ENCODE measurements around the gene MCM9. TPM values are rescaled to one million over a fixed set of nuclear protein-coding genes. Genes with fewer than 3 reads are reported as not detected.
A peak's percentile ranks its signal among the peaks of the same experiment; 100 is the strongest.

MCM9 gene
- polyA plus RNA-seq, 1 donor, result 18.9 TPM

- DNase-seq, result no peak
- no peaks in the 10 kb centered on the region for H3K27me3 ChIP-seq (ENCODE audit: control insufficient read depth, insufficient read depth, low read length)
- WGBS (ENCODE audit: insufficient coverage, low lambda C conversion rate), result 100% methylated on average over 1 of the region's 5 CpGs
- no peaks in the 10 kb centered on the region for H3K9me3 ChIP-seq (ENCODE audit: control insufficient read depth, low read depth, low read length)
- no peak overlapping the region for H3K4me3 ChIP-seq (ENCODE audit: low read length)
- H3K27ac ChIP-seq (ENCODE audit: low read length), result no peak overlapping the region
- H3K36me3 ChIP-seq (ENCODE audit: control insufficient read depth, insufficient read depth, low read length), result peaks cover 57% of the 10 kb centered on the region
- H3K4me1 ChIP-seq (ENCODE audit: control insufficient read depth, insufficient read depth, low read length), result no peaks in the 10 kb centered on the region
Measured at GRCh38 chr6:118912646-118913045, 22.3 kb downstream of the MCM9 start.

DNA sequence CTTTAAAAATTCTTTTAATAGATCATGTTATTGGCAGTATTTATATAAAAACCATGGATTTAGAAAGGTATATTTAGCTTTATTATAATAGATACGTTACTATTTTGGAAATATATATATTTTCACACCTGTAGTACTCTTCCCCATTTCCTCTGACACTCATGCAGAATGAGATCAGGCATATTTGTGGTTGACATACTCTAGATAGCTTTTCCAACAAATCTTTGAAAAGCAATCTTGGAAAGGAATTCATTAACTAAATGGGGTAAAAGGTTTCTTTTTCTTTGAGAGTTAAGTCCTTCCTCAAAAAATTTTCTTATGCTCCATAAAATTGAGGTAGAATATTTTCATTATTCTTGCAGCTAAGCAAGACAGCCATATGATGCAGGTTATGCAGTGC lies 26.5 kb downstream of the MCM9 start:
- no peak overlapping the region for H3K4me3 ChIP-seq (ENCODE audit: low read length)
- H3K9me3 ChIP-seq (ENCODE audit: control insufficient read depth, low read depth, low read length), result no peaks in the 10 kb centered on the region
- H3K36me3 ChIP-seq (ENCODE audit: control insufficient read depth, insufficient read depth, low read length), result peaks cover 54% of the 10 kb centered on the region
- no peaks in the 10 kb centered on the region for H3K27me3 ChIP-seq (ENCODE audit: control insufficient read depth, insufficient read depth, low read length)
- WGBS (ENCODE audit: insufficient coverage, low lambda C conversion rate), result no CpG with 5 or more reads among the region's 1 CpG
- no peak overlapping the region for H3K27ac ChIP-seq (ENCODE audit: low read length)
- DNase-seq, result no peak
- H3K4me1 ChIP-seq (ENCODE audit: control insufficient read depth, insufficient read depth, low read length), result no peaks in the 10 kb centered on the region

- WGBS (ENCODE audit: insufficient coverage, low lambda C conversion rate), result no CpG with 5 or more reads among the region's 4 CpGs
- no peaks in the 10 kb centered on the region for H3K27me3 ChIP-seq (ENCODE audit: control insufficient read depth, insufficient read depth, low read length)
- H3K4me1 ChIP-seq (ENCODE audit: control insufficient read depth, insufficient read depth, low read length), result no peaks in the 10 kb centered on the region
- no peaks in the 10 kb centered on the region for H3K9me3 ChIP-seq (ENCODE audit: control insufficient read depth, low read depth, low read length)
- no peak for DNase-seq
- no peak overlapping the region for H3K4me3 ChIP-seq (ENCODE audit: low read length)
- no peak overlapping the region for H3K27ac ChIP-seq (ENCODE audit: low read length)
- H3K36me3 ChIP-seq (ENCODE audit: control insufficient read depth, insufficient read depth, low read length), result peaks cover 46% of the 10 kb centered on the region
Measured at GRCh38 chr6:118905851-118906250, 29.1 kb downstream of the MCM9 start.

DNA sequence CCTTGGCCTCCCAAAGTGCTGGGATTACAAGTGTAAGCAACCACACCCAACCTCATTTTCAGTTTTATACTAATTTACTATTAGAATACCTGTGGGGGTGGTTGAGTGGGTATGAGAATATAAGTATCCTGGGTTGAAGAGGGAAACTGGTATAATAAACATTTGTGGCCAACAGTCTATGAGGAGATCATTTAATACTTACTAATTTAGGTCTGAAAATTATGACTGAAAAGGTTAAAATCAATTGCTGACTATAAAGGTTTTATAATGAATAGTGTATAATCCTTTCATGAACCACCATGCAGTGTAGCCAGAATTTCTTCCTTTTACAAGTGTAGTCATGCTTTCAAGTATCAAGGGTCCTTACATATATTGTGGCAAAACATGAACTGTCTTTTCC lies 29.9 kb downstream of the MCM9 start:
- no peak for DNase-seq
- Histone ChIP-seq H3K27ac (ENCODE audit: low read length) (no peak overlapping the region), H3K36me3 (ENCODE audit: control insufficient read depth, insufficient read depth, low read length) (peaks cover 41% of the 10 kb centered on the region), H3K4me3 (ENCODE audit: low read length) (no peak overlapping the region), H3K4me1 (ENCODE audit: control insufficient read depth, insufficient read depth, low read length) (no peaks in the 10 kb centered on the region), H3K9me3 (ENCODE audit: control insufficient read depth, low read depth, low read length) (no peaks in the 10 kb centered on the region), H3K27me3 (ENCODE audit: control insufficient read depth, insufficient read depth, low read length) (no peaks in the 10 kb centered on the region)

DNA sequence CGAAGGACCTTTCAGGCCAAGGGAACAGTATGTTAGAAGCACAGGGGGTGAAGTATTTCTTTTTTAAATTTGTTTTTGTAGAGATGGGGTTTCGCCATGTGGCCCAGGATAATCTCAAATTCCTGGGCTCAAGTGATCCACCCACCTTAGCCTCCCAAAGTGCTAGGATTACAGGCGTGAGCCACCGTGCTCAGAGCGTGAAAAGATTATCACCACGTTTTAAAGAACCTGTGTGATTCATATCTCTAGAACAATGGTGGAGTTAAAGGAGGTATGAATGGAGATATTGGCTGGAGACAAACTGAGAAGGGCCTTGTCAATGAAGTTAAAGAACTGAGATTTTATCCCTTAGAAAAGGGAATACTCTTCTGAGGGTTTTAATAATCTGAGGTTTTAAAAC lies 31.3 kb downstream of the MCM9 start:
- no peaks in the 10 kb centered on the region for H3K27me3 ChIP-seq (ENCODE audit: control insufficient read depth, insufficient read depth, low read length)
- H3K27ac ChIP-seq (ENCODE audit: low read length), result no peak overlapping the region
- H3K36me3 ChIP-seq (ENCODE audit: control insufficient read depth, insufficient read depth, low read length), result peaks cover 44% of the 10 kb centered on the region
- no peak overlapping the region for H3K4me3 ChIP-seq (ENCODE audit: low read length)
- 85% methylated on average over 3 of the region's 6 CpGs for WGBS (ENCODE audit: insufficient coverage, low lambda C conversion rate)
- DNase-seq, result no peak
- H3K9me3 ChIP-seq (ENCODE audit: control insufficient read depth, low read depth, low read length), result no peaks in the 10 kb centered on the region
- no peaks in the 10 kb centered on the region for H3K4me1 ChIP-seq (ENCODE audit: control insufficient read depth, insufficient read depth, low read length)

DNA sequence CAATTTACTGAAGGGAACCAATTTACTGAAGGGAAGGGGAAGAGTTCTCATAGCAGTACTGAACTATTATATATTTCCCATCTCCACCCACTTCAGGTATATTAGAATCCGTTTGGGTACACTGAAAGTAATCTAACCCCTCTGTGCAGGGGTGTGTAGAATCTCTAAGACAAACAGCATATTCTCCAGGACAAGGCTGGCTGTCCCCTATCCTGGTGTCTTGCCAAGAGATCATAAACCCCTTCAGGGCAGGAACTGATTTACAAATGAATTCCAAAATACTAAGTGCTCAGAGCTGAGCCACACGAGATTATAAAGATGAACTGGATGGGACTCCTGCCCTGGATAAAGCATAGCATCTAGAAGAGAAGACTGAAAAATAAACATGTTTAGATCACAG lies 31.8 kb downstream of the MCM9 start:
- Histone ChIP-seq H3K36me3 (ENCODE audit: control insufficient read depth, insufficient read depth, low read length) (peaks cover 44% of the 10 kb centered on the region), H3K9me3 (ENCODE audit: control insufficient read depth, low read depth, low read length) (no peaks in the 10 kb centered on the region), H3K4me1 (ENCODE audit: control insufficient read depth, insufficient read depth, low read length) (no peaks in the 10 kb centered on the region), H3K4me3 (ENCODE audit: low read length) (no peak overlapping the region), H3K27ac (ENCODE audit: low read length) (no peak overlapping the region), H3K27me3 (ENCODE audit: control insufficient read depth, insufficient read depth, low read length) (no peaks in the 10 kb centered on the region)
- no peak for DNase-seq
- no CpG with 5 or more reads among the region's 2 CpGs for WGBS (ENCODE audit: insufficient coverage, low lambda C conversion rate)

DNA sequence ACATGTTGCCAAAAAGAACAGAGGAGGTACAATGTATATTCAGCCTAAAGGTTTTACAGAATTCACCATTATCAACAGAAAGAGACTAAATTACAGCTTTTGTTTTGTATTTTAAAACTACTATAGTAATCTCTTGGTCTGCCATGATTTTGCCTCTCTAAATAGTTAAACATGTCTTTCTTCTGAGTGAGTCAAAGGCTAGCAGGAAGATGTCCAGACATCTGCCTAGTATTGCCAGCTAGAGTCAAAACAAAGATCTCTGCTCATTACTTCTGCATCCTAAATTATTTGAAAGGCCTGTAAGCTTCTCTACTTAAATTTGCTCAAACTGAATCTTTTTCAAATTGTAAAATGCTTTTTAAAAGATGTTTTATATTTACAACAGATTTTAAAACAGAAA lies 32.2 kb downstream of the MCM9 start:
- Histone ChIP-seq H3K27me3 (ENCODE audit: control insufficient read depth, insufficient read depth, low read length) (no peaks in the 10 kb centered on the region), H3K36me3 (ENCODE audit: control insufficient read depth, insufficient read depth, low read length) (peaks cover 41% of the 10 kb centered on the region), H3K4me3 (ENCODE audit: low read length) (no peak overlapping the region), H3K27ac (ENCODE audit: low read length) (no peak overlapping the region), H3K9me3 (ENCODE audit: control insufficient read depth, low read depth, low read length) (no peaks in the 10 kb centered on the region), H3K4me1 (ENCODE audit: control insufficient read depth, insufficient read depth, low read length) (no peaks in the 10 kb centered on the region)
- no peak for DNase-seq

DNA sequence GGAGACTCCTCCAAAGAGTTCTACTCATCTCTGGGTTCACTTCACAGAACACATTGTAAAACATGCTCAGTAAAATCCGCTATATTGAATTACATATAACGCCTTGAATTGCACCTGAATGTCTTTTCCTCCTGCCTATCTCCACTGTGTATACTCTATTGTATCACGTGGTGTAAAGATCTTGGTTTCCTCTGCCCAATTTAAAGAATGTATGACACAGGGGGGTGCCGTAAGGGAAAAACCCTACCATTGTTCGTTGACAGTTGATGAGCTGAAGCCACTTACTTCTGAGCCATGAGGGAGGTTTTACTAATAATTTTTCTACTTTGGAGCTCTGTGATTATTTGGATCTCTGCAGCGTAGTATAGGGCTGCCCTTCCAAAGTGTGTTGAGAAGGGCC lies 35.0 kb downstream of the MCM9 start:
- Histone ChIP-seq H3K4me1 (ENCODE audit: control insufficient read depth, insufficient read depth, low read length) (no peaks in the 10 kb centered on the region), H3K9me3 (ENCODE audit: control insufficient read depth, low read depth, low read length) (no peaks in the 10 kb centered on the region), H3K36me3 (ENCODE audit: control insufficient read depth, insufficient read depth, low read length) (peaks cover 28% of the 10 kb centered on the region), H3K27ac (ENCODE audit: low read length) (no peak overlapping the region), H3K4me3 (ENCODE audit: low read length) (no peak overlapping the region), H3K27me3 (ENCODE audit: control insufficient read depth, insufficient read depth, low read length) (no peaks in the 10 kb centered on the region)
- DNase-seq, result no peak
- no CpG with 5 or more reads among the region's 6 CpGs for WGBS (ENCODE audit: insufficient coverage, low lambda C conversion rate)

DNA sequence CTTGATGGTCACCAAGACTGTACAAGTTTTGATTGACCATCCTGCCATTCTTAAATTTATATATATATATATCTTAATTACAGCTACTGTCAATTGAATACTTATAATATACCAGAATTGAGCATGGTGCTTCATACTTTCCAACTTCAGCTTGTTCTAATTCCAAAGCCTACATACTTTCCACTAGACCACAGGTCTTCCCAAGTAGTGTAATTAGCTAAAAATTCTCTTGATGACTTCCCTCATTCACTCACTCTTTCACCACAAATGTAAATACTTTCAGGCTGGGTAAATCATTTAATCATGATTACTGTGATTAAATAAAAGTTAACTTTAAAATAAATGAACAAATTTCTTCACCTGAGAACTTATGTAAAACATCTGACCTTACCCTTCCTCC lies 37.6 kb downstream of the MCM9 start:
- no peaks in the 10 kb centered on the region for H3K27me3 ChIP-seq (ENCODE audit: control insufficient read depth, insufficient read depth, low read length)
- no peak for DNase-seq
- H3K9me3 ChIP-seq (ENCODE audit: control insufficient read depth, low read depth, low read length), result no peaks in the 10 kb centered on the region
- peaks cover 16% of the 10 kb centered on the region for H3K36me3 ChIP-seq (ENCODE audit: control insufficient read depth, insufficient read depth, low read length)
- H3K4me3 ChIP-seq (ENCODE audit: low read length), result no peak overlapping the region
- H3K27ac ChIP-seq (ENCODE audit: low read length), result no peak overlapping the region
- no peaks in the 10 kb centered on the region for H3K4me1 ChIP-seq (ENCODE audit: control insufficient read depth, insufficient read depth, low read length)

DNA sequence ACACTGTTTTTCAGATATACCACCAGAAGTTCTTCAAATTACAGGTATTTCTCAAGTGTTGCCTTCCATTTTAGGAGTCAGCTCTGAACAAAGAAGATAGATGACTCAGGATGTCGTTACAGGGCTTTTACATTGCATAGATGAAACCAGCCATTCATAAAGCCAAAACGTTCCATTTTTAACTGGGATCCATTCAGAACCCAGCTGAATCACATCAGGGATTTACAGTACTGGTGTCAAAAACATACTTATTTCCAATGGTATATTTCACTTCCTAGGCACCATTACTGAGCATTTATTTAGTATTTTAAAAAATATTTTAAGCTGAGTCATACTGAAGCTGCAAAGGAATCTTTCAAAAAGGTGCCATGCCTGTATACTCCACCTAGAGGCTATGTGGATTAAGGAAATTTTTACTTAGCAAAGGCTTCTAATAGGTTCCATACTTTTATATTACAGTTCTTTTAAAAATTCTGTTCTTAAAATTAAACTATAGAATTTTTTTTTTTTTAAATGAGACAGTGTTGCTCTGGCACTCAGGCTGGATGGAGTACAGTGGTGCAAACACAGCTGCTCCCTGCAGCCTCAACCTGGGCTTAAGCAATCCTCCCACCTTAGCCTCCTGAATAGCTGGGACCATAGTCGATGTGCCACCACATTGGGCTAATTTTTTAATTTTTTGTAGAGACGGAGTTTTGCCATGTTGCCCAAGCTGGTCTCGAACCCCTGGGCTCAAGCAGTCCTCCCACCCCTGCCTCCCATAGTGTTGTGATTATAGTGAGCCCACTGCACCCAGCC lies 38.4 kb downstream of the MCM9 start:
- Histone ChIP-seq H3K36me3 (ENCODE audit: control insufficient read depth, insufficient read depth, low read length) (peaks cover 8% of the 10 kb centered on the region), H3K27ac (ENCODE audit: low read length) (no peak overlapping the region), H3K4me3 (ENCODE audit: low read length) (no peak overlapping the region), H3K27me3 (ENCODE audit: control insufficient read depth, insufficient read depth, low read length) (no peaks in the 10 kb centered on the region), H3K9me3 (ENCODE audit: control insufficient read depth, low read depth, low read length) (no peaks in the 10 kb centered on the region), H3K4me1 (ENCODE audit: control insufficient read depth, insufficient read depth, low read length) (no peaks in the 10 kb centered on the region)
- DNase-seq, result peak in 1 of 2 donors; percentile 11
- no CpG with 5 or more reads among the region's 5 CpGs for WGBS (ENCODE audit: insufficient coverage, low lambda C conversion rate)

DNA sequence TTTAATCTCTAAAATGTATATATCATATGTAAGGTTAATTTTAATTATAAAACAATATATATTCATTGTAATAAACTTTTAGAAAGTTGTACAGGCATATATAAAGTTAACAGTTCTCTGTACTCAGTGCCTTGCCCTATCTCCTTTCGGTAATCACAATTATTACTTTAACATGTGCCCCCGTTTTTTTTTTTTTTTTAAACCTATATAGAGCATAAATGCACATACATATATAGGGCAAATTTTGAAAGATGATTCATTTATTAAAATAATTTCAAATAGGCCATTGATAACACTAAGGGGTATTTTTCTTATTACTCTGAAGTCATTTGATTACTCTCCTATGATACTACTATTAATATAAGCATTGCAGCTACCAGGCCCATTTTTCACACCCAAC lies 39.1 kb downstream of the MCM9 start:
- no peak overlapping the region for H3K4me3 ChIP-seq (ENCODE audit: low read length)
- no CpG with 5 or more reads among the region's 2 CpGs for WGBS (ENCODE audit: insufficient coverage, low lambda C conversion rate)
- no peak overlapping the region for H3K27ac ChIP-seq (ENCODE audit: low read length)
- no peaks in the 10 kb centered on the region for H3K27me3 ChIP-seq (ENCODE audit: control insufficient read depth, insufficient read depth, low read length)
- no peak for DNase-seq
- no peaks in the 10 kb centered on the region for H3K9me3 ChIP-seq (ENCODE audit: control insufficient read depth, low read depth, low read length)
- H3K4me1 ChIP-seq (ENCODE audit: control insufficient read depth, insufficient read depth, low read length), result no peaks in the 10 kb centered on the region
- H3K36me3 ChIP-seq (ENCODE audit: control insufficient read depth, insufficient read depth, low read length), result peaks cover 8% of the 10 kb centered on the region

Data from large intestine (tissue), 3 donors.